AG09309 (cell line): ENCODE results near the gene TF.
"Not testable (repeated sequence)": the region's sequence is repeated elsewhere in the genome, so short reads cannot be mapped to it uniquely, and the experiment has no call there.

Experiments used
- DNase-seq: peaks from one replicate; pipeline ENCODE4 v3.0.0-alpha.2; 2010; ENCODE audit warnings: low read depth
- H3K4me3 ChIP-seq: 2 replicates; pipeline ENCODE4 v1.5.1; 2011; ENCODE audit warnings: mild to moderate bottlenecking, low read depth, low read length, moderate library complexity; ENCODE audit not compliant: control insufficient read depth
- TF ChIP-seq, protein P1 (sequence below): IDR thresholded peaks from 2 replicates; pipeline ENCODE4 v1.5.1; 2011; ENCODE audit warnings: mild to moderate bottlenecking, low read depth, low read length, inconsistent platforms; ENCODE audit not compliant: insufficient read depth, control insufficient read depth; ENCODE audit errors: missing control alignments

Gene TF

DNA sequence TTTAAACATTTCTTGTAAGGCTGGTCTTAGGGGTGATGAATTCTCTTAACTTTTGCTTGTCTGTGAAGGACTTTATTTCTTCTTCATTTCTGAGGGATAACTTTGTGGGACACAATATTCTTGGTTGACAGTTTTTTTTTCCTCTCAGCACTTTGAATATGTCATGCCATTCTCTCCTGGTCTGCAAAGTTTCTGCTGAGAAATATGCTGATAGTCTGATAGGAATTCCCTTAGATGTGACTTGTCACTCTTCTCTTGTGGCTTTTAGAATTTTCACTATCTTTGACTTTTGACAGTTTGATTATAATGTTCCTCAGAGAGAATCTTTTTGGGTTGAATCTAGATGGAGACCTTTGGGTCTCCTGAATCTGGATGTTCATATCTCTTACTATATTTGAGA is 23.3 kb upstream of the TF start:
- TF ChIP-seq, protein P1, sequence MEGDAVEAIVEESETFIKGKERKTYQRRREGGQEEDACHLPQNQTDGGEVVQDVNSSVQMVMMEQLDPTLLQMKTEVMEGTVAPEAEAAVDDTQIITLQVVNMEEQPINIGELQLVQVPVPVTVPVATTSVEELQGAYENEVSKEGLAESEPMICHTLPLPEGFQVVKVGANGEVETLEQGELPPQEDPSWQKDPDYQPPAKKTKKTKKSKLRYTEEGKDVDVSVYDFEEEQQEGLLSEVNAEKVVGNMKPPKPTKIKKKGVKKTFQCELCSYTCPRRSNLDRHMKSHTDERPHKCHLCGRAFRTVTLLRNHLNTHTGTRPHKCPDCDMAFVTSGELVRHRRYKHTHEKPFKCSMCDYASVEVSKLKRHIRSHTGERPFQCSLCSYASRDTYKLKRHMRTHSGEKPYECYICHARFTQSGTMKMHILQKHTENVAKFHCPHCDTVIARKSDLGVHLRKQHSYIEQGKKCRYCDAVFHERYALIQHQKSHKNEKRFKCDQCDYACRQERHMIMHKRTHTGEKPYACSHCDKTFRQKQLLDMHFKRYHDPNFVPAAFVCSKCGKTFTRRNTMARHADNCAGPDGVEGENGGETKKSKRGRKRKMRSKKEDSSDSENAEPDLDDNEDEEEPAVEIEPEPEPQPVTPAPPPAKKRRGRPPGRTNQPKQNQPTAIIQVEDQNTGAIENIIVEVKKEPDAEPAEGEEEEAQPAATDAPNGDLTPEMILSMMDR: no peak
- H3K4me3 ChIP-seq: no peak overlapping the region
- DNase-seq: no peak

DNA sequence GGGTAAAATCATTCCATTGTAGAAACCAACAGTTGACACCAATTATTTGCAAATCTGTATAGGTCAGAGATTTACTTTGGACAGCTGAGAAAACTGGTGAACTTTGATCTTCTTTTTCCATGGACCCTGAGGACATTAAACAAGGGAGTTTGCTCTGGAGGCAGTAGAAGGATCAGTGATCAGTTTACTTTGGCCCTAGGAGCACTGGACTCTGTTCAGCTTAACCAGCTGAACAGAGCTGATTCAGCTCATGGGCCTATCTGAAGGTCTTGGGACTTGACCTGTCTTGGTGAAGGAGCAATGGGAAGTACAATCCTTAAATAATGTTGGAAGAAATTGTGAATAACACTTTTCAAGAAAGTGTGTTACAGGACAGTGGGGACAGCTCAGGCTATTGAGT is 15.2 kb upstream of the TF start:
- TF ChIP-seq, protein P1: no peak
- H3K4me3 ChIP-seq: no peak overlapping the region
- no peak for DNase-seq

DNA sequence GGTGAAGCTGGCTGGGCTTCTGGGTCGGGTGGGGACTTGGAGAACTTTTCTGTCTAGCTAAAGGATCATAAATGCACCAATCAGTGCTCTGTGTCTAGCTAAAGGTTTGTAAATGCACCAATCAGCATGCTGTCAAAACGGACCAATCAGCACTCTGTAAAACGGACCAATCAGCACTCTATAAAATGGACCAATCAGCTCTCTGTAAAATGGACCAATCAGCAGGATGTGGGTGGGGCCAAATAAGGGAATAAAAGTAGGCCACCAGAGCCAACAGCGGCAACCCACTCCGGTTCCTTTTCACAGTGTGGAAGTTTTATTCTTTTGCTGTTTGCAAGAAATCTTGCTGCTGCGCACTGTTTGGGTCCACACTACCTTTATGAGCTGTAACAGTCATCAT is 14.0 kb upstream of the TF start:
- not testable (repeated sequence) for DNase-seq, H3K4me3 ChIP-seq

DNA sequence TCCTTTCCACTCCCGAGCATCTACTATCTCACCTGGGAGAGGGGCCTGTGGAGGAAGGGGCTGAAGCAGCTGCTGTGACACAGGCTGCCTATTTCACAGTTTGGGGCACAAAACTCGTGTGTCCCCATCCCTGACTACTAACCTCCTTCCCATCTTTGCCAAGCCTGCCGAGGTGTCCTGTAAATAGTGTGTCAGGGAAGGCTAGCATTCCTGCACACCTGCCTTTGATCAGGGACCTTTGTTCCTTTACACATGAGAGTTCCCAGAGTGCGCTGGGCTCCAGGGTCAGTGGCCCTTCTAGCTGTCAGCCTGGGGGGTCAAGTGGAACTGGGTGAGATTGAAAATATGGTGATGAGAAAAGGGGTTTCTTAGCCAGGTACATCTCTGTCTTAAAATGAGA is 13.0 kb upstream of the TF start:
- H3K4me3 ChIP-seq: no peak overlapping the region
- TF ChIP-seq, protein P1: no peak
- no peak for DNase-seq

DNA sequence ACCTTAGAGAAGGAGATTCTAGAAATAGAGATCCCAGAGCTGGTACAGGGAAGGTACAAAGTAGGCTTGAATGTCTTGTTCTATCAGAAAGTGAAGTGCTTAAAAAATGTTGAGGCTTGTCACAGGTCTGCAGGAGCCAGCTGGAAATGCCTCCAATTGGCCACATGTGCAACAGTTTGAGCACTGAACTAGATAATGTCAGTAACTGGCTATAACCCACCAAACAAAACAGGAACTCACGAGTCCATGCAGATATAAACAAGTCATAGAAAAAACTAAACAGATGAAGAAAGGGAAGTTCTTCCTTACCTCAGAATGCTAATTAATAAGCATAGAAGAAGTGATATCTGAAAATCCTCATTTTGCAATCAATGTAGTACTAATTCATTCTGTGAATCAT is 11.9 kb upstream of the TF start:
- no peak for DNase-seq
- no peak overlapping the region for H3K4me3 ChIP-seq
- TF ChIP-seq, protein P1: no peak

DNA sequence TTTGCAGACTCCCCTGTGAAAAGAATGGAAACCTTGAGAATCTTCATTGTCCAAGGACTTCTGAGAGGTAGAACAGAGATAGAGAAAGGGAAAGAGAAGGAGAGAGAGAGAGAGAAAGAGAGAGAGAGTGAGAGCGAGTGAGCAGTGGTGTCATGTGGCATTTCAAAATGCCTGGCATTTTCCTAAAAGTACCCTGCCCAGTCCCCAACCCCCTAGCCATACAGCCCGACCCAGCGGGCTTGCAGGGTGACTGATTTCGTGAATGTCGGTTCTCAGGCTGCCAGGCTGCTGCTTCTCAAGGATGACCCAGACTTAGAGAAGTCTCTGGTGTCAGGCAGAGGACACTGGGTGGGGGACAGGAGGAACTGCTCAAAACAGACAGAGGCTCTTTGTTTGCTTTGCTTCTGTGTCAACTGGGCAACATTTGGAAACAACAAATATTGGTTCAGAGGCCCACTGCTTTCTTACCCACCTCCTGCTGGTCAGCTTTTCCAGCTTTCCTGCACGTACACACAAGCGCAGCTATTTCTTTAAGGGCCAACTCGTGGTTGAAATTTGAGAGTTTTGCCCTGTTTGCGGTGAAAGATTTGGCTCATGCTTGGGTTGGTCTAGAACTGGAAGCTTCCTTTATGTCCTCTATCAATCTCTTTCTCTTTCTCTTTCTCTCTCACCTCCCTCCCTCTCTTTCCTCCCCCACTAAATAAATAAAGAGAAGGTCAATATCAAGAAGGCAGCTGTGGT is 3.7 kb upstream of the TF start:
- TF ChIP-seq, protein P1: no peak
- H3K4me3 ChIP-seq: no peak overlapping the region
- DNase-seq: no peak

DNA sequence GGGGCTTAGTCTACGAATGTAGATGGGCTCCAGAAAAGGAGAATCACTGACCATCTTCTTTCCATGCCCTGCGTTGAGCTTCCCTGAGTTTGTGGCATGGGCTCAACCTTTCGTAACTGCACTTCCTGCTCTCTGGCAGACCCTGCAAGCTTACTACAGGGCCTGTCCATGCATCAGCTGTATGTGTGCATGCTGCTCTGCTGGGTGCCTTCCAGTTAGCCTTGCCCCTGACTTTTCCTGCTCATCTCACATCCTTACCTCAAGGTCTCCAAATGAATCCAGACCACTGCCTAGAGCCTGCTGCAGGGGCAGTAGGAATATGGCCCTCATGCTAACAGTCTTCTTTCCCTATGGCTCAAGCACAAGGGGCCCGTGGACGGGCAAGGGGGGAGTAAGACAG is 2.0 kb upstream of the TF start:
- TF ChIP-seq, protein P1: no peak
- H3K4me3 ChIP-seq: no peak overlapping the region
- no peak for DNase-seq
